ENCODE measurements around the gene MRPL41.

DNA sequence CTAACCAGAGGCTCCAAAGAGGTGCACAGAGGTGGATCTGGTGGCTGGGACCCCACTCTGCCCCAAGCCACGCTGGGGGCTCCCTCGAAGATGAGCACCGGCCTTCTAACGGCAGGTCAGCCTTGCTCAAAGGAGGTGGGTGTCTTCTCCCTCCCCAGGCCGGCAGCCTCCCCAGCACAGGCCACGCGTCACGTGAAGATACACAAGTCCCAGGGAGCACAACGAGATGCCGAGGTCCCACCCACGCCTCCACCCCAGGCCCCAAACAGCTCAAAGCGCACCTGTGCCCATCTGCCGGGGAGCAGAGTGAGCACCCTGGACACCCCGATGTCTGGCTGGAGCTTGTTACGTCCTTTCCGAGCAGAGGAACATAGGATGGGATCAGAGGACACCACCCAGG, 13.6 kb upstream of the MRPL41 start:
- TF ChIP-seq POLR2A (IDR thresholded peaks at IDR 0.05; ENCODE audit: low read depth, low read length), result no peak
- no peak for TF ChIP-seq TAF1 (IDR thresholded peaks at IDR 0.05; ENCODE audit: low read depth, low read length)
- no peak for TF ChIP-seq POLR2AphosphoS5 (IDR thresholded peaks at IDR 0.05; ENCODE audit: low read depth, low read length)
- TF ChIP-seq POU2F2 (IDR thresholded peaks at IDR 0.05; ENCODE audit: low read depth, low read length), result no peak
- no peak for TF ChIP-seq SPI1 (IDR thresholded peaks at IDR 0.05; ENCODE audit: low read depth, low read length)
